Cardiac ventricle fibroblast (primary cell): ENCODE measurements around the gene PLXNC1. TPM values are rescaled to one million over a fixed set of nuclear protein-coding genes. Genes with fewer than 3 reads are reported as not detected.

Experiments used
- total RNA-seq: library from RNA; depleted of rRNA; stranded (reverse); fragments of >200 nt; gene quantifications from 2 replicates; pipeline ENCODE4 v1.2.3, GENCODE V29; 2015

The PLXNC1 gene
- 2.9 and 5.5 TPM in 2 replicates for total RNA-seq

DNA sequence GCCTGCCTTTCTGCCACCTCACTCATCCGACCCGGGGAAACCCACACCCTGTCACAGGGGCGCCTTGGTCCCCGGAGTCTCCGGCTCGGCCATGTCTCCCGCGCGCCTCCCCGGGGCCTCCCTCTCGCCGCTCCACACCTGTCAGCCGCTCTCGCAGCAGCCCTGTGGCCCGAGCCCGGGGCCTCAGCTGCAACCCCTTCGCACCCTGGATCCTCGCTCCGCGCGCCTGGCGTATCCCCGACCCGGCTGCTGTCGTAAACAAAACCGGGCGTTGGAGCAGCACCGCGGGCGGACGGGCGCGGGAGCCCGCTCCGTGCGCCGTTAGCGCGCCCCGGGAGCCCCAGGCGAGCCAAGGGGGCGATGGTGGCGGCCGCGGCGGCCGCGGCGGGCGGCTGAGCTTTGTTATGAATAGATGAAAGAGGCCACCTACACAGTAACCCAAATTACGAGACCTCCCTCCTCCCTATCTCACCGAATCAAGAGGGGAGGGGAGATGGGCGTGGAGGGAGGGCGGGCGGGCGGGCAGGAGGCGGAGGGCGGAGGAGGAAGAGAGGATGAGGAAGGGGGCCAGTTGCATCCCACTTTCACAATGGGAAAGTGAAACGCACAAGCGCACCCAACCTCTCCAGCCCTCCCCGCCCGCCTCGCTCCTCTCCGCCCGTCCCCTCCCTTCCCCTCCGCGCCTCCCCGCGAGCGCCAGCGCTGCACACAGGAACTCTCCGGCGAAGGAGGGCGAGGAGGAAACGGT lies at the start of gene PLXNC1:
Gene PLXNC1 (plus strand): TSS at position 587 of the 748 bp plus-strand sequence. CDS start 395 bp downstream, outside the sequence.

